ENCODE results near the gene CENPB. TPM values are rescaled to one million over a fixed set of nuclear protein-coding genes. Genes with fewer than 3 reads are reported as not detected.
A peak's percentile ranks its signal among the peaks of the same experiment; 100 is the strongest.

CENPB gene
- total RNA-seq, 3 donors from 2014 or later: 77.9 to 91.4 (median 89.2) TPM

GRCh38 chr20:3815703-3816315 is 29.3 kb upstream of the CENPB start:
- ATAC-seq (no peak), DNase-seq (no peak)
- Mint-ChIP-seq H3K4me1 (ENCODE audit: low read depth) (peaks cover 66% of the 10 kb centered on the region), H3K9me3 (no peaks in the 10 kb centered on the region), H3K27me3 (ENCODE audit: low read depth) (no peaks in the 10 kb centered on the region), H3K36me3 (ENCODE audit: insufficient read depth) (no peaks in the 10 kb centered on the region), H3K4me3 (peak overlapping the region; percentile 60)

GRCh38 chr20:3814928-3815495 is 28.5 kb upstream of the CENPB start:
- DNase-seq: no peak
- Mint-ChIP-seq H3K4me3 (no peak overlapping the region), H3K9me3 (no peaks in the 10 kb centered on the region), H3K27me3 (ENCODE audit: low read depth) (no peaks in the 10 kb centered on the region), H3K36me3 (ENCODE audit: insufficient read depth) (no peaks in the 10 kb centered on the region), H3K4me1 (ENCODE audit: low read depth) (peaks cover 74% of the 10 kb centered on the region)
- no peak for ATAC-seq

- ATAC-seq (no peak), DNase-seq (no peak)
These were observed 27.5 kb upstream of the CENPB start for GRCh38 chr20:3813848-3814581.

GRCh38 chr20:3812975-3813847 is 26.7 kb upstream of the CENPB start:
- H3K4me3 Mint-ChIP-seq: no peak overlapping the region
- H3K36me3 Mint-ChIP-seq (ENCODE audit: insufficient read depth): no peaks in the 10 kb centered on the region
- no peaks in the 10 kb centered on the region for H3K27me3 Mint-ChIP-seq (ENCODE audit: low read depth)
- peaks cover 63% of the 10 kb centered on the region for H3K4me1 Mint-ChIP-seq (ENCODE audit: low read depth)
- ATAC-seq: no peak
- no peaks in the 10 kb centered on the region for H3K9me3 Mint-ChIP-seq
- no peak for DNase-seq

More at GRCh38 chr20:3813848-3814581, 27.5 kb upstream of the CENPB start:
- Mint-ChIP-seq H3K4me3 (no peak overlapping the region), H3K9me3 (no peaks in the 10 kb centered on the region), H3K4me1 (ENCODE audit: low read depth) (peaks cover 68% of the 10 kb centered on the region), H3K27me3 (ENCODE audit: low read depth) (no peaks in the 10 kb centered on the region), H3K36me3 (ENCODE audit: insufficient read depth) (no peaks in the 10 kb centered on the region)

GRCh38 chr20:3812259-3812681 is 25.7 kb upstream of the CENPB start:
- no peaks in the 10 kb centered on the region for H3K36me3 Mint-ChIP-seq (ENCODE audit: insufficient read depth)
- ATAC-seq (no peak), DNase-seq (no peak)
- no peaks in the 10 kb centered on the region for H3K27me3 Mint-ChIP-seq (ENCODE audit: low read depth)
- peak overlapping the region; percentile 81 for H3K4me3 Mint-ChIP-seq
- no peaks in the 10 kb centered on the region for H3K9me3 Mint-ChIP-seq
- peaks cover 73% of the 10 kb centered on the region for H3K4me1 Mint-ChIP-seq (ENCODE audit: low read depth)

- peaks cover 78% of the 10 kb centered on the region for H3K4me1 Mint-ChIP-seq (ENCODE audit: low read depth)
- peak; percentile 93 to 94 for ATAC-seq
- no peaks in the 10 kb centered on the region for H3K27me3 Mint-ChIP-seq (ENCODE audit: low read depth)
- H3K36me3 Mint-ChIP-seq (ENCODE audit: insufficient read depth): no peaks in the 10 kb centered on the region
- H3K4me3 Mint-ChIP-seq: peak overlapping the region; percentile 81
- peak; percentile 91 for DNase-seq
- no peaks in the 10 kb centered on the region for H3K9me3 Mint-ChIP-seq
These were observed 25.1 kb upstream of the CENPB start for GRCh38 chr20:3811467-3812258.

- Mint-ChIP-seq H3K36me3 (ENCODE audit: insufficient read depth) (peaks cover 22% of the 10 kb centered on the region), H3K4me3 (no peak overlapping the region), H3K9me3 (no peaks in the 10 kb centered on the region), H3K27me3 (ENCODE audit: low read depth) (no peaks in the 10 kb centered on the region), H3K4me1 (ENCODE audit: low read depth) (peaks cover 73% of the 10 kb centered on the region)
- DNase-seq (no peak), ATAC-seq (no peak)
These were observed 22.0 kb upstream of the CENPB start for GRCh38 chr20:3808544-3808943.

- H3K9me3 Mint-ChIP-seq: no peaks in the 10 kb centered on the region
- ATAC-seq (no peak), DNase-seq (no peak)
- H3K36me3 Mint-ChIP-seq (ENCODE audit: insufficient read depth): peaks cover 40% of the 10 kb centered on the region
- no peaks in the 10 kb centered on the region for H3K27me3 Mint-ChIP-seq (ENCODE audit: low read depth)
- H3K4me1 Mint-ChIP-seq (ENCODE audit: low read depth): peaks cover 69% of the 10 kb centered on the region
- H3K4me3 Mint-ChIP-seq: no peak overlapping the region
These were observed 18.2 kb upstream of the CENPB start for GRCh38 chr20:3804781-3805180.

GRCh38 chr20:3804254-3804751 is 17.8 kb upstream of the CENPB start:
- no peaks in the 10 kb centered on the region for H3K9me3 Mint-ChIP-seq
- H3K36me3 Mint-ChIP-seq (ENCODE audit: insufficient read depth): peaks cover 40% of the 10 kb centered on the region
- DNase-seq: no peak
- no peaks in the 10 kb centered on the region for H3K27me3 Mint-ChIP-seq (ENCODE audit: low read depth)
- peaks cover 74% of the 10 kb centered on the region for H3K4me1 Mint-ChIP-seq (ENCODE audit: low read depth)
- no peak overlapping the region for H3K4me3 Mint-ChIP-seq
- ATAC-seq: no peak

- Mint-ChIP-seq H3K27me3 (ENCODE audit: low read depth) (no peaks in the 10 kb centered on the region), H3K9me3 (no peaks in the 10 kb centered on the region), H3K36me3 (ENCODE audit: insufficient read depth) (peaks cover 40% of the 10 kb centered on the region), H3K4me3 (no peak overlapping the region), H3K4me1 (ENCODE audit: low read depth) (peaks cover 78% of the 10 kb centered on the region)
- ATAC-seq (no peak), DNase-seq (no peak)
These were observed 17.3 kb upstream of the CENPB start for GRCh38 chr20:3803854-3804253.

- no peak overlapping the region for H3K4me3 Mint-ChIP-seq
- no peaks in the 10 kb centered on the region for H3K9me3 Mint-ChIP-seq
- peaks cover 82% of the 10 kb centered on the region for H3K4me1 Mint-ChIP-seq (ENCODE audit: low read depth)
- no peak for ATAC-seq
- no peaks in the 10 kb centered on the region for H3K27me3 Mint-ChIP-seq (ENCODE audit: low read depth)
- H3K36me3 Mint-ChIP-seq (ENCODE audit: insufficient read depth): peaks cover 40% of the 10 kb centered on the region
- DNase-seq: no peak
These were observed 16.7 kb upstream of the CENPB start for GRCh38 chr20:3803289-3803688.

- ATAC-seq (no peak), DNase-seq (no peak)
- H3K4me1 Mint-ChIP-seq (ENCODE audit: low read depth): peaks cover 82% of the 10 kb centered on the region
- no peaks in the 10 kb centered on the region for H3K9me3 Mint-ChIP-seq
- H3K36me3 Mint-ChIP-seq (ENCODE audit: insufficient read depth): peaks cover 41% of the 10 kb centered on the region
- H3K4me3 Mint-ChIP-seq: no peak overlapping the region
- H3K27me3 Mint-ChIP-seq (ENCODE audit: low read depth): no peaks in the 10 kb centered on the region
These were observed 16.1 kb upstream of the CENPB start for GRCh38 chr20:3802524-3803239.

GRCh38 chr20:3801846-3802245 is 15.3 kb upstream of the CENPB start:
- H3K4me3 Mint-ChIP-seq: no peak overlapping the region
- DNase-seq: no peak
- no peak for ATAC-seq
- H3K4me1 Mint-ChIP-seq (ENCODE audit: low read depth): peaks cover 82% of the 10 kb centered on the region
- peaks cover 43% of the 10 kb centered on the region for H3K36me3 Mint-ChIP-seq (ENCODE audit: insufficient read depth)
- no peaks in the 10 kb centered on the region for H3K27me3 Mint-ChIP-seq (ENCODE audit: low read depth)
- no peaks in the 10 kb centered on the region for H3K9me3 Mint-ChIP-seq
